ENCODE results near the gene FAM117A.
"Not testable (repeated sequence)": the region's sequence is repeated elsewhere in the genome, so short reads cannot be mapped to it uniquely, and the experiment has no call there.

FAM117A gene

GRCh38 chr17:49762151-49762941 is 1.6 kb downstream of the FAM117A start:
- DNase-seq: no peak

GRCh38 chr17:49760932-49761558 is 2.9 kb downstream of the FAM117A start:
- DNase-seq: no peak

GRCh38 chr17:49760296-49760695 is 3.6 kb downstream of the FAM117A start:
- DNase-seq: no peak

- no peak for DNase-seq
These were observed 4.7 kb downstream of the FAM117A start for GRCh38 chr17:49759203-49759602.

- not testable (repeated sequence) for DNase-seq
These were observed 5.4 kb downstream of the FAM117A start for GRCh38 chr17:49758464-49759010.

- DNase-seq: no peak
These were observed 6.7 kb downstream of the FAM117A start for GRCh38 chr17:49757151-49757777.

- DNase-seq: no peak
These were observed 7.4 kb downstream of the FAM117A start for GRCh38 chr17:49756323-49757150.

GRCh38 chr17:49755663-49756283 is 8.2 kb downstream of the FAM117A start:
- DNase-seq: no peak

- no peak for DNase-seq
These were observed 10.0 kb downstream of the FAM117A start for GRCh38 chr17:49753959-49754391.

- DNase-seq: no peak
These were observed 11.4 kb downstream of the FAM117A start for GRCh38 chr17:49752508-49752907.

GRCh38 chr17:49749730-49750129 is 14.2 kb downstream of the FAM117A start:
- no peak for DNase-seq

- DNase-seq: peak; percentile 80
These were observed 15.1 kb downstream of the FAM117A start for GRCh38 chr17:49748791-49749190.

GRCh38 chr17:49748223-49748622 is 15.7 kb downstream of the FAM117A start:
- peak; percentile 62 for DNase-seq

GRCh38 chr17:49747632-49748031 is 16.3 kb downstream of the FAM117A start:
- DNase-seq: no peak

GRCh38 chr17:49746791-49747490 is 17.0 kb downstream of the FAM117A start:
- DNase-seq: peak; percentile 77

GRCh38 chr17:49745175-49746139 is 18.5 kb downstream of the FAM117A start:
- DNase-seq: no peak

GRCh38 chr17:49742166-49742638 is 21.7 kb downstream of the FAM117A start:
- no peak for DNase-seq

- no peak for DNase-seq
These were observed 22.2 kb downstream of the FAM117A start for GRCh38 chr17:49741692-49742076.

- no peak for DNase-seq
These were observed 22.8 kb downstream of the FAM117A start for GRCh38 chr17:49741009-49741691.

Measured in CD4-positive, alpha-beta T cell treated with Interleukin-17A for 1 hour (primary cell).